ENCODE results near the gene DMD. TPM values are rescaled to one million over a fixed set of nuclear protein-coding genes. Genes with fewer than 3 reads are reported as not detected.

Gene DMD
- total and polyA plus RNA-seq, 2 of the 8 experiments (the other 6 are each of a cell fraction or from before 2014, with no cell fraction given): 4.8 to 7.4 TPM

DNA sequence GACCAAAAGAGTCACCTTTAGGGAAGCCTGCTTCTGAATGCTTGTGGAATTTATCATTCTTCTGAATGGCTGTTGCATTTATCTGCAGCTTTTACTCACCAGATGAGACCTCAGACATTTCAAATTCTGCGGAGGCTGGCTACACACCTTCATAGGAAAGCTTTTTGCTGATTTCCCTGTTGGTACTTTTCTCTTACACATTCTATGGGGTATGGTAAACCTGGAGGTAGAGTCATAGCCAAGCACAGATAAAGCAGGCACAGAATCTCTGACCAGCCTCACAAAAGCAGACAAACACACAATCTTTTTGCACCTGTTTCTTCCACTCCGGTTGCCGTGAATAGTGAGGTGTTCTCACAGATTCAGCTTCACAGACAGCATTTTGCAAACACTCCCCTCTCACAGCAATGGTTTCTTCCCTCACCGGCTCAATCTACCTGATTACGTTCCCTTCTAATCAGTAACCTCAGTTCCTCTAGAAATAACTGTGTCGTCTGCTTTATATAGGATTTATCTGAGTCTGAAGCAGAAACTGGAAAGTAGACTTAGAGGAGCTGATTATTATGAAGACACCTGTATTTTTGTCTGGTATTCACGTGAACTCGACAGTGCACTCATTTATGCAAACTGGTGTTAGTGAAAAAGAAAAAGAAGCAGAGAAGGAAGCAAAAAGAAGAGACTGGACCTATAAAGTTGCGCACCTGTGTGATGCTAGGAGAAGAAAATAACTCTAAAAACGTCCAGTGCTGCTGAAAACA lies 83.1 kb downstream of the DMD start:
- CTCF ChIA-PET (ENCODE audit: partially characterized antibody): no interaction called here
- H2AFZ ChIP-seq (ENCODE audit: low read length): peak overlapping the region; percentile 96
- WGBS, 2 experiments (ENCODE audit: extremely low coverage in 1 of 2, insufficient coverage in 1 of 2, insufficient read length in 1 of 2, insufficient replicate concordance in 2 of 2, low coverage in 1 of 2, low lambda C conversion rate in 2 of 2, missing lambda C conversion rate in 1 of 2): 68% methylated on average over 10 of the region's 10 CpGs; no CpG with 5 or more reads in 1 of the 2 experiments

More for the DNA sequence above, 83.1 kb downstream of the DMD start:
- Histone ChIP-seq H3K79me2 (ENCODE audit: control insufficient read depth in 1 of 2, insufficient read depth in 2 of 2, low read length in 2 of 2) (no peaks in the 10 kb centered on the region), H3K4ac (replicated peaks; ENCODE audit: insufficient read length, low read depth, low read length) (no peak overlapping the region), H3K9ac (replicated peaks in 1 of 4; ENCODE audit: extremely low read depth in 1 of 4, low read depth in 3 of 4, low read length in 3 of 4) (no peak overlapping the region), H3K79me1 (ENCODE audit: low read depth, low read length) (no peaks in the 10 kb centered on the region), H3K23me2 (ENCODE audit: low read depth, low read length) (no peaks in the 10 kb centered on the region), H2BK20ac (ENCODE audit: low read length) (no peak overlapping the region), H4K8ac (ENCODE audit: extremely low read depth, insufficient read depth, low read length) (no peak overlapping the region), H4K5ac (ENCODE audit: insufficient read length, low read depth, low read length) (no peak overlapping the region), H3K36me3 (ENCODE audit: control insufficient read depth in 2 of 4, insufficient read depth in 4 of 4, low read length in 3 of 4) (no peaks in the 10 kb centered on the region), H3K18ac (ENCODE audit: extremely low read depth, low read length) (no peak overlapping the region), H2AK5ac (ENCODE audit: low read depth, low read length) (no peak overlapping the region), H4K91ac (replicated peaks; ENCODE audit: insufficient read length, low read length) (no peak overlapping the region), H2BK5ac (ENCODE audit: low read depth, low read length) (no peak overlapping the region; the same call in 1 of the 2 replicates), H3K4me2 (ENCODE audit: insufficient read depth in 1 of 2, low read depth in 2 of 2, low read length in 2 of 2) (no peak overlapping the region), H2BK15ac (ENCODE audit: low read length) (no peak overlapping the region), H2BK120ac (replicated peaks; ENCODE audit: low read depth, low read length) (no peak overlapping the region), H3K4me1 (replicated peaks in 1 of 4; ENCODE audit: control insufficient read depth in 3 of 4, insufficient read depth in 4 of 4, low read length in 3 of 4) (no peaks in the 10 kb centered on the region), H3K27me3 (replicated peaks in 1 of 4; ENCODE audit: control insufficient read depth in 3 of 4, extremely low read depth in 1 of 4, insufficient read depth in 3 of 4, low read length in 3 of 4) (no peaks in the 10 kb centered on the region), H2BK12ac (ENCODE audit: low read depth, low read length) (no peak overlapping the region), H3K23ac (ENCODE audit: insufficient read length) (no peak overlapping the region), H3K27ac (ENCODE audit: low read depth, low read length) (no peak overlapping the region), H4K20me1 (replicated peaks in 1 of 2; ENCODE audit: control insufficient read depth in 1 of 2, insufficient read depth in 2 of 2, low read length in 2 of 2) (no peaks in the 10 kb centered on the region), H3K9me3 (ENCODE audit: insufficient read depth in 2 of 2, low read depth in 1 of 2, low read length in 1 of 2) (no peaks in the 10 kb centered on the region), H3K14ac (ENCODE audit: insufficient read length) (no peak overlapping the region), H3K56ac (replicated peaks; ENCODE audit: insufficient read length, low read depth, low read length) (no peak overlapping the region), H3K4me3 (ENCODE audit: extremely low read depth in 1 of 4, insufficient read depth in 2 of 4, low read depth in 3 of 4, low read length in 4 of 4) (no peak overlapping the region)
- FAIRE-seq (no peak), DNase-seq (ENCODE audit: low read depth in 1 of 2, low spot score in 2 of 2) (no peak)
- POLR2A ChIA-PET (ENCODE audit: partially characterized antibody): no interaction called here
- TF ChIP-seq CREB1 (IDR thresholded peaks at IDR 0.05) (no peak), KDM5A (IDR thresholded peaks at IDR 0.05; ENCODE audit: low read length) (no peak), JUND (IDR thresholded peaks at IDR 0.05; ENCODE audit: low read length) (peak; percentile 55; the same call in 1 of the 2 replicates), EP300 (IDR thresholded peaks at IDR 0.05; ENCODE audit: borderline replicate concordance in 1 of 2, low read depth in 2 of 2, low read length in 2 of 2) (no peak), CTBP2 (IDR thresholded peaks at IDR 0.05; ENCODE audit: borderline replicate concordance, insufficient read depth, insufficient read length, low read length) (no peak), NRF1 (IDR thresholded peaks at IDR 0.05; ENCODE audit: low read depth, low read length) (no peak), CHD2 (IDR thresholded peaks at IDR 0.05; ENCODE audit: low read length) (no peak), BCL11A (IDR thresholded peaks at IDR 0.05; ENCODE audit: low read depth in 2 of 2, low read length in 2 of 2) (no peak), ZNF274 (IDR thresholded peaks at IDR 0.05; ENCODE audit: borderline replicate concordance, extremely low read depth, low read length) (no peak), KDM4A (IDR thresholded peaks at IDR 0.05; ENCODE audit: low read depth, low read length, severe bottlenecking) (no peak), SP4 (IDR thresholded peaks at IDR 0.05; ENCODE audit: low read length) (no peak), SIRT6 (IDR thresholded peaks at IDR 0.05; ENCODE audit: low read length) (no peak), CHD1 (IDR thresholded peaks at IDR 0.05; ENCODE audit: low read depth, low read length) (0 out of 2 replicates have a peak, but pooled peaks have one; percentile 34)
- TF ChIP-seq, protein P1, sequence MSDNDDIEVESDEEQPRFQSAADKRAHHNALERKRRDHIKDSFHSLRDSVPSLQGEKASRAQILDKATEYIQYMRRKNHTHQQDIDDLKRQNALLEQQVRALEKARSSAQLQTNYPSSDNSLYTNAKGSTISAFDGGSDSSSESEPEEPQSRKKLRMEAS (IDR thresholded peaks at IDR 0.05): no peak

All from H1 (cell line).